Measurements from ENCODE around the gene PLCL2.

GRCh38 chr3:16838561-16838960 is 46.2 kb upstream of the PLCL2 start:
- TF ChIP-seq CTCF (IDR thresholded peaks at IDR 0.05; ENCODE audit: low read length) (no peak), EZH2phosphoT487 (IDR thresholded peaks at IDR 0.05; ENCODE audit: low read length) (no peak)
